ENCODE measurements around the gene EPHA7. TPM values are rescaled to one million over a fixed set of nuclear protein-coding genes. Genes with fewer than 3 reads are reported as not detected.

EPHA7 gene
- total RNA-seq, 1 experiment from 2014 or later, result 9.6 TPM

GRCh38 chr6:93209358-93209757 is 210.0 kb downstream of the EPHA7 start:
- ChIA-PET POLR2A (no interaction called here), CTCF (no interaction called here)
- Mint-ChIP-seq H3K27me3 (ENCODE audit: low read depth) (no peaks in the 10 kb centered on the region), H3K4me1 (peaks cover 10% of the 10 kb centered on the region), H3K4me3 (no peak overlapping the region), H3K27ac (no peak overlapping the region), H3K36me3 (no peaks in the 10 kb centered on the region), H3K9me3 (peaks cover 14% of the 10 kb centered on the region; the same call in 1 of the 2 replicates)
- ATAC-seq (no peak), DNase-seq (ENCODE audit: low spot score) (no peak)
- TF ChIP-seq KAT7 (CRISPR knock-in tag; IDR thresholded peaks at IDR 0.05; ENCODE audit: borderline replicate concordance), result no peak
- TF ChIP-seq CDX4 (CRISPR knock-in tag; IDR thresholded peaks at IDR 0.05; ENCODE audit: borderline replicate concordance), result no peak
- no peak for TF ChIP-seq TEAD1 (CRISPR knock-in tag; IDR thresholded peaks at IDR 0.05)
- TF ChIP-seq ATF3 (CRISPR knock-in tag; conservative IDR thresholded peaks at IDR 0.05), result no peak
- no peak for TF ChIP-seq USF2 (CRISPR knock-in tag; IDR thresholded peaks at IDR 0.05)
- TF ChIP-seq MAX (CRISPR knock-in tag; IDR thresholded peaks at IDR 0.05), result no peak

GRCh38 chr6:93196406-93196970 is 222.9 kb downstream of the EPHA7 start:
- peaks cover 21% of the 10 kb centered on the region for H3K36me3 Mint-ChIP-seq
- CTCF ChIA-PET, result no interaction called here
- POLR2A ChIA-PET, result no interaction called here

More at GRCh38 chr6:93196406-93196970, 222.9 kb downstream of the EPHA7 start:
- Mint-ChIP-seq H3K4me1 (no peaks in the 10 kb centered on the region), H3K4me3 (no peak overlapping the region), H3K27me3 (ENCODE audit: low read depth) (peaks cover 3% of the 10 kb centered on the region; the same call in 1 of the 2 replicates), H3K9me3 (peaks cover 35% of the 10 kb centered on the region), H3K27ac (no peak overlapping the region)
- TF ChIP-seq JAZF1 (CRISPR knock-in tag; IDR thresholded peaks at IDR 0.05), result no peak
- no peak for TF ChIP-seq ATF1 (CRISPR knock-in tag; IDR thresholded peaks at IDR 0.05)
- TF ChIP-seq SOX15 (CRISPR knock-in tag; IDR thresholded peaks at IDR 0.05), result no peak
- TF ChIP-seq EMX1 (CRISPR knock-in tag; IDR thresholded peaks at IDR 0.05), result no peak
- no peak for TF ChIP-seq ERG (CRISPR knock-in tag; IDR thresholded peaks at IDR 0.05)
- TF ChIP-seq ZNF121 (CRISPR knock-in tag; IDR thresholded peaks at IDR 0.05), result no peak
- TF ChIP-seq CTCF (IDR thresholded peaks at IDR 0.05), result no peak
- TF ChIP-seq FOXK1 (CRISPR knock-in tag; IDR thresholded peaks at IDR 0.05), result no peak
- no peak for TF ChIP-seq ELF4 (CRISPR knock-in tag; IDR thresholded peaks at IDR 0.05; ENCODE audit: low read depth)
- TF ChIP-seq USF2 (CRISPR knock-in tag; IDR thresholded peaks at IDR 0.05), result no peak
- no peak for TF ChIP-seq PRRX2 (CRISPR knock-in tag; IDR thresholded peaks at IDR 0.05)
- no peak for TF ChIP-seq CBFB (CRISPR knock-in tag; IDR thresholded peaks at IDR 0.05; ENCODE audit: low read depth)
- TF ChIP-seq ZNF425 (CRISPR knock-in tag; conservative IDR thresholded peaks at IDR 0.05), result no peak
- no peak for TF ChIP-seq ZNF263 (CRISPR knock-in tag; IDR thresholded peaks at IDR 0.05; ENCODE audit: low read depth)
- TF ChIP-seq NR1H2 (CRISPR knock-in tag; IDR thresholded peaks at IDR 0.05), result no peak
- no peak for TF ChIP-seq E2F1 (CRISPR knock-in tag; IDR thresholded peaks at IDR 0.05)
- TF ChIP-seq CREM (CRISPR knock-in tag; IDR thresholded peaks at IDR 0.05), result no peak
- TF ChIP-seq ZNF671 (CRISPR knock-in tag; IDR thresholded peaks at IDR 0.05), result no peak
- no peak for TF ChIP-seq ZNF219 (CRISPR knock-in tag; IDR thresholded peaks at IDR 0.05; ENCODE audit: borderline replicate concordance)
- ATAC-seq (no peak), DNase-seq (ENCODE audit: low spot score) (no peak)
